ENCODE measurements around the gene TAF6. TPM values are rescaled to one million over a fixed set of nuclear protein-coding genes. Genes with fewer than 3 reads are reported as not detected.

The TAF6 gene
- total RNA-seq, result 10 to 100 TPM; 37.1 to 74.3 (median 42.1) TPM

- intact Hi-C loops (cut with DNase I; ENCODE audit: low total_unique reads), result no loop called here
- WGBS, 2 donors, result 0 to 1% methylated on average over 43 to 49 of the region's 49 CpGs
- peak within 1 kb of the TSS; percentile 72 for H3K4me3 ChIP-seq (ENCODE audit: low read depth, poor library complexity, severe bottlenecking)
- TF ChIP-seq POLR2A (IDR thresholded peaks at IDR 0.05), result no peak
- TF ChIP-seq CTCF (IDR thresholded peaks at IDR 0.05), result no peak
- DNase-seq (ENCODE audit: low spot score in 2 of 2), result peak; percentile 95 to 99
Observed at GRCh38 chr7:100119072-100119969, at the start of gene TAF6, which contains the start of gene CNPY4. Gene TAF6, minus strand, starts transcription at chr7:100119358. Its CDS starts 5,149 bp downstream, at chr7:100114209. Gene CNPY4, plus strand, starts transcription at chr7:100119634. Its CDS starts 111 bp downstream, at chr7:100119745.

GRCh38 chr7:100167912-100168323, 48.8 kb upstream of the TAF6 start:
- 2 to 3% methylated on average over 11 of the region's 11 CpGs for WGBS, 2 donors
- TF ChIP-seq POLR2A (IDR thresholded peaks at IDR 0.05) (no peak), CTCF (IDR thresholded peaks at IDR 0.05) (no peak)
- intact Hi-C loops (cut with DNase I; ENCODE audit: low total_unique reads), result no loop called here
- no peak for DNase-seq (ENCODE audit: low spot score in 2 of 2)
- peak overlapping the region; percentile 33 for H3K4me3 ChIP-seq (ENCODE audit: low read depth, poor library complexity, severe bottlenecking)

GRCh38 chr7:100166970-100167911, 48.1 kb upstream of the TAF6 start:
- no peak for TF ChIP-seq CTCF (IDR thresholded peaks at IDR 0.05)
- TF ChIP-seq POLR2A (IDR thresholded peaks at IDR 0.05), result no peak
- DNase-seq (ENCODE audit: low spot score in 2 of 2), result no peak
- 30 to 37% methylated on average over 14 of the region's 14 CpGs for WGBS, 2 donors
- intact Hi-C loops (cut with DNase I; ENCODE audit: low total_unique reads), result no loop called here
- H3K4me3 ChIP-seq (ENCODE audit: low read depth, poor library complexity, severe bottlenecking), result no peak overlapping the region

- WGBS, 2 donors, result 49 to 60% methylated on average over 16 of the region's 16 CpGs
- DNase-seq (ENCODE audit: low spot score in 2 of 2), result no peak
- intact Hi-C loops (cut with DNase I; ENCODE audit: low total_unique reads), result no loop called here
- TF ChIP-seq CTCF (IDR thresholded peaks at IDR 0.05) (no peak), POLR2A (IDR thresholded peaks at IDR 0.05) (no peak)
- H3K4me3 ChIP-seq (ENCODE audit: low read depth, poor library complexity, severe bottlenecking), result no peak overlapping the region
Observed at GRCh38 chr7:100166317-100166940, 47.3 kb upstream of the TAF6 start.

GRCh38 chr7:100163871-100164270, 44.7 kb upstream of the TAF6 start:
- no peak for DNase-seq (ENCODE audit: low spot score in 2 of 2)
- 90 to 92% methylated on average over 5 of the region's 5 CpGs for WGBS, 2 donors
- H3K4me3 ChIP-seq (ENCODE audit: low read depth, poor library complexity, severe bottlenecking), result no peak overlapping the region
- TF ChIP-seq POLR2A (IDR thresholded peaks at IDR 0.05) (no peak), CTCF (IDR thresholded peaks at IDR 0.05) (no peak)
- intact Hi-C loops (cut with DNase I; ENCODE audit: low total_unique reads), result no loop called here
